Iris pigment epithelial cell (primary cell): Measurements from ENCODE around the gene GAK.

Source experiments
- DNase-seq: peaks from one replicate; pipeline ENCODE4 v3.0.0-alpha.2; 2011; ENCODE audit warnings: low read depth

Gene GAK

DNA sequence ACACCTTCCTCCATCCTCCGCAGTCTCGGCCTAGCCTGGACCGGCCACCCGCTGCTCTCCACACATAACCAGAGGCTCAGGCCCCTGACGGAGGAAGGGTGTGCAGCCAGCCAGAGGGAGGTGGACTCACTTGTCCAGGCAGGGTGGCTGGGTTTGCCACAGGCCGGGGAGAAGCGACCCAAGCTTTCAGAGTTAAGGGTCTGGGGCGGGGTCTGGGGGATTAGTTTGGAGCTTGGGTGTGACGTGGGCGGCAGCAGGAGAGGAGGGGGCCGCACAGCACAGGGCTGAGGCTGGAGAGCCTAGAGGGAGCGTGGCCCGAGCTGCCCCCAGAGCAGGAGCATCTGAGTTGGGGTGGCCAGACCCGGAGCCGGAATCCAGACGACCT, 83.8 kb downstream of the GAK start:
- DNase-seq = no peak

DNA sequence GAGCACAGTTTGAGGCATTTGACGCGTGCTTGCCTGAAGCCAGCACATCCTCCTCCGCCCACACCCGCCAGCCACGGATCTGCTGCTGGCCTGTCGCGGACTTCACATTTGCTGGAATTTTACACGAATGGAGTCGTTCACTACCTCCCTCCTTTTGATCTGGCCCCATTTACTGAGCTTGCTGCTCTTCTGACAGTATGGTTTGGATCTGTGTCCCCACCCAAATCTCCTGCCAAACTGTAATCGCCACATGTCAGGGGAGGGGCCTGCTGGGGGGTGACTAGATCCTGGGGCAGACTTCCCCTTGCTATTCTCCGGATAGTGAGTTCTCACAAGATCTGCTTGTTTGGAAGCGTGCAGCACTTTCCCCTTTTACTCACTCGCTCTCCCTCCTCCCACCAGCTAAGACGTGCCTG, 86.3 kb downstream of the GAK start:
- DNase-seq = peak; percentile 32

DNA sequence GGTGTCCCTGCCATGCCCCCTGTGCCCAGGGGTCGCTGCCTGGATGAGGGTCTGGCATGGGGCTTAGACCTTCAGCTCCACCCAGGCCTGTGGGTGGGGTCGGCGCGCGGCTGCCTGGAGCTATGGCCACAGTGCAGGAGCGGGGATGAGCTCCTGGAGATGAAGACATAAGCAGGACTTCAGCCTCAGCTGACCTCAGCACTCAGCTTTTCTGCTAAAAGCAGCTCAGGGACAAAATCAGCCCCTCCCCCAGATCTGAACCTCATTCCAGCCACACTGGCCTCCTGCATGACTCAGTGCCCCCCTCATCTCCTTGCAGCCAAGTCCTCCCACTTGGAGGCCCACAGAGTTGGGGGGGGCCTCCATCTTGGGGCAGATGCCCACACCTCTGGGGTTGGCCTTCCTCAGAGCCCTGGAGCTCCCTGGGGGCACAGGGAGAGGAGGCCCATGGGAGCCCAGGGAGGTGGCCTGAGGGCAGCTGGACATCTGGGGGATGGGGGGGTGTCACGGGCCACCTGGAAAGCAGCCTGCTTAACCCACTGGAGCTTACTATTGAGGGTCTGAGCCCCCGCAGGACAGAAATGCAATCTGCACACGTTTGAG, 86.8 kb downstream of the GAK start:
- DNase-seq = peak; percentile 58

DNA sequence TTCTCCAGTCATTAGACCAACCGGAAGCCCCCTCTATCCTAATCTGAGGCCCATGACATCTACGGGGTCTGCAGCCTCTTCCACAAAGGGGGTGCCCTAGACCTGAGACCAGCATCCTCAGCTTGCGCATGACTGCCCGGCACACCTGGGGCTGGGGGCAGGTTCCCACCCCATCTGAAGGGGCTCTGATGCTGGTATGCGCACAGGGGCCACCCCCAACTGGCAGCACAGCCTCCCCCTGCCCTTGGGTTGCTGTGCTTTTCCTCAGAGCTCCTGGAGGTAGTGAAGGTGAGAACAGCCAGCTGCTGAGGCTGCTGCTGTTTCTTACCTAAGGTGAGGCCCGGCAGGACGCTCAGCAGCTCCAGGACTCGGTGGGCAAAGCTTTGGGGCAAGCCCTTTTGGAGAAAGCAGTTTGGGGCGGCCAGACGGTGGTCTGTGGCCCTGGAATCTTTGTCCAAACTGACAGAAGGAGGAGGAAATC, 87.3 kb downstream of the GAK start:
- no peak for DNase-seq

DNA sequence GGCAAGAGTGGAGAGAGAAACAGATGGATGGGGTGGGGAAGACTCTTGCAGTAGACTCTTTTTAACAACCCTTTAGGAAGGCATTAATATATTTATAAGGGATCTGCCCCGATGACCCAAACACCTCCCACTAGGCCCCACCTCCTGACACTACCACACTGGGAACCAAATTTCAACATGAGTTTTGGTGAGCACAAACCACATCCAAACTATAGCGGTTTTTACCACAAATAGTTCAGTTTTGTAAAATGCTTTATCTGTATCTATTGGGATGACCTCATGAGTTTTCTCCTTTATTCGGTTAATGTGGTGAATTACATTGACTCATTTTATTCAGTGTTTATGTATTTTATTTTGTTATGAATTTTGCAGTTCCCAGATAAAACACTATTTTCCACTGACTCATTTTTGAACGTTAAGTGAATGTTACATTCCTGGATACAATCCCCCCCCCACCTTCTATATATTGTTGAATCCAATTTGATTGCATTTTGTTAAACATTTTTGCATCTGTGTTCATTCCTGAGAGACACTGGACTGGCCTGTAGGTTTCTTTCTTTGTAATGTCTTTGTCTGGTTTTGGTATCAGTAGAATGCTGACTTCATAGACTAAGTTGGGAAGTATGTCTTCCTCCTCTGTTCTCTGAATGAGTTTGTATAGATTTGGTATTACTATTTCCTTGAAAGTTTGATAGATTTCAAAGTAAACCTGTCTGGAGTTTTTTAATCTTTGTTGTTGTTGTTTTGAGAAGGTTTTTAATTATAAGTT, 92.3 kb downstream of the GAK start:
- no peak for DNase-seq

DNA sequence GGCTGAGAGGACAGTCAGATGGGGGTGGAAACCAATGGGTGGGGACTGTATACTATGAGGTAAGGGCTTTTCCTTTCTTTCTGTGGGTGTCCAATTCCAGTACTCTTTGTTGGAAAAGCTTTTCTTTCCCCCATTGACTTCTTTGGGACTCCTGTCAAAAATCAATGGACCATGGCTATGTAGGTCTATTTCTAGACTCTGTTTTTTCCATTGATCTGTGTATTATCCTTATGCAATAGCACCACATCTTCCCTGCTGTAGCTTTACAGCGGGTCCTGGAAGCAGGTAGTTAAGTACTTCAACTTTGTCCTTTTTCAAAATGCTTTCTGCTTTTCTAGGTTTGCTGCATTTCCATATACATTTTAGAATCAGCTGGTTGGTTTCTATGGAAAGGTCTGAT, 94.3 kb downstream of the GAK start:
- no peak for DNase-seq

DNA sequence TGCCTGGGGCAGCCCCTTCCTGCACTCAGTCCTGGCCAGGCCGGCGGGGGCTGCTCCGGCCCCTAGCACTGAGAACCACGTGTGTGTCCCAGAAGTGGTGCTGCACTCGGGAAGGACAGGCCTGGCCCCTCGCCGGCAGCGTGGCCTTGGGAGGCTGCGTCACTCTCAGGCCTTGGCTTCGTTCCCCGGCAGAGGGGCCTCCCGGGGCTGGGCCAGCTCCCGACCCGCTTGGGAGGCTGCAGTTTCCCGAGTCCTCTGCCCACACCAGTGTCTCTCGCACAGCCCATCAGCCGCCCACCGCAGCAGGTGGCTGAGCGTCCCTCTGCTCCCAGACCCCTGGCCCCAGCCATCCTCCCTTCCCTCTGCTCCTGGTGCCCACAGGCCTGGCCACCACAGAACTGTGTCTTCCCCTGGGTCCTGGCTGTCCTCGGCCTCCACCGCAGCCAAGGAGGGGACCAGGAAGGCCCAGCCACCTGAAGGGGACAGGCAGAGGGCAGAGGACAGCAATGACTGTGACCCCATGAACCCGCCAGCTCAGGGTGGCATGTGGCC, 95.3 kb downstream of the GAK start:
- no peak for DNase-seq

DNA sequence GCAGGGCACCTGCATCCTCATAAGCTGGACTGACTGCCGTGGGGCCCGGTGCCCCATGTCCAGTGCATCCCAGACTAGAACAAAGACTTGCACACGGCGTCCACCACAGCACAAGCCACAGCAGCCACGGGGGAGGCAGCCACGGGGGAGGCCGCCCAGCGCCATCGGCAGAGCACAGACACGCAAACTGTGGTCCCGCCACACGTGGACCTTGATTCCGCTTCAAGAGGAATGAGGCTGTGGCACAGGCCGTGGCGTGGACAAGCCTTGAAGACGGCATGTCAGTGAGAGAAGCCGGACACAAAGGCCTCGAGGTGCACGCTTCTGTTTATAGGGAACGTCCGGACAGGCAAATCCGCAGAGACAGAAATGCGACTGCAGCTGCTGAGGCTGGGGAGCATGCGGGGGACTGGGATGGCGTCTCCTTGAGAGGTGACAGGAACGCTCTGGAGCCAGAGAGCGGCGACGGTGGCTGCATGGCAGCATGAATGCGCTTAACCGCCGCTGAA, 96.1 kb downstream of the GAK start:
- DNase-seq = no peak

DNA sequence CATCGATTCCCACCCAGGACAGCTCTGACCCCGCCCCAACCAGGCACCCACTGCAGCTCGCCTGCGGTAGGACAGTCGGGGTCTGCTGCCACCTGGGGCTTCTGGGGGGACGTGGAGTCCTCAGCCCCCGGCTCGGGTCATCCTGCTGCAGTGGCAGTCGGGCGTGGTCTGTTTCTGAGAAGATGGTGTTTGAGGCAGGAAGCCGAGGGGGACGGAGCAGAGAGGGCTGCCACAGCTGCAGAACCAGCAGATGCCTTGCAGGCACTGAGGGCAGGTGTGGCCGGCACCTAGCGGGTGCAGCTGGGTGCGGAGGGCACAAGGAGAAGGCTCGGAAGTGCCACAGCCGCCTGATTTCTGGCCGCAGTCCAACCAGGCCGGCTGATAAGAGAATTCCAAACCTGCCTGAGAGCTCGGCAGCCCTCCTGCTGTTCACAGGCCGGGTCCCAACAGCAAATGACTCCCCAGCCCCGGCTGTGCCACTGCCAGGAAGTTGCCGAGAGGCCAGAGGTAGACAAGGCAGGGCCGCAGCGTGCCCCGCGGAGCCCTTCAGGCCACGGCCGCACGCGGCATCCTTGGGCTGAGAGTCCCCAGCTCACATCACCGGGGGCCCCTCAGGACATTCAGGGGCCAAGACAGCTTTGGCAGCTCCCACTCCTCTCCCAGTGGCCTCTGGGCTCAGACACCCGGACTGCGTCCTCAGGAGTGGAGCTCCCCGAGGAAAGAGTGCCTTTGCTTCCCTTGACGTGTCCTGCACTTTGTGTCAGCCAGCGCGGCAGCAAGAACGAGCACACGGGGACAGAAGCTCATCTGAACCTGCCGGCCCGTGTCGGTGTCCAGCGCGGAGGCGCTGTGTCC, 96.7 kb downstream of the GAK start:
- no peak for DNase-seq

DNA sequence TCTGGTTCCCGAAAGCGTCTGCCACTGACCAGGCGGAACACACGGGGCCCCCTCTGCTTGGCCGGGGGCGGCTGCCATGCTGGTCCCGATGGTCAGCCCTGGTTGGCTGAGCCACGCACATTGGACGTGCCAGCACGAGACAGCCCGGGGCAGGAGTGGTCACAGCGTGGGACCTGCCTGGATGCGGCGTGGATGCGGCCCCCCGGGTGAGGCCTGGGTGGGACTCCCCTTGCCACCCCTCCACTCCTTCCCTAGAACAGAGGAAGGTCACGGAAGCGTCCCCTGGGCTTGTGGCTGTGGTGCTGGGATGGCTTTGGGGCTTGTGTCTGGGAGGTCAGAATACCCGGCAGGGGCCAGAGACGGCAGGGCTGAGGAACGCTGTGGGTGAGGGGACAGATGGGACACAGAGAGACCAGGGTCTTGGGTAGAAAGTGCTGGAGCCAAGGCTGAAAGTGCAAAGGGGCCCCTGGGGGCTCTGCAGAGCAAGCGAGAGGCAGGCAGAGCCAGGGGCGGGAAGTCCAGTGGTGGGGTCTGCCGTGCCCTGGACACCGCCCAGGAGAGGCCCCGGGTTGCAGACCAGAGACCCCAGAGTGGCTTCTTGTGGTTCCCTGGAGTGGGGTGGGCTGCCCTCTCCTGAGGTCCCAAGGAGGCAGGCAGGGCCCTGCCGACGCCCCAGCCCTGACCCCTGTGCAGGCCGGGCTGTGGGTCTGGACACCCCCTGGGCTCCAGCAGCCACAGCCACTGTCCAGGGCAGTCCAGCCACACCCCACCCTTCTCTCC, 97.6 kb downstream of the GAK start:
- no peak for DNase-seq

DNA sequence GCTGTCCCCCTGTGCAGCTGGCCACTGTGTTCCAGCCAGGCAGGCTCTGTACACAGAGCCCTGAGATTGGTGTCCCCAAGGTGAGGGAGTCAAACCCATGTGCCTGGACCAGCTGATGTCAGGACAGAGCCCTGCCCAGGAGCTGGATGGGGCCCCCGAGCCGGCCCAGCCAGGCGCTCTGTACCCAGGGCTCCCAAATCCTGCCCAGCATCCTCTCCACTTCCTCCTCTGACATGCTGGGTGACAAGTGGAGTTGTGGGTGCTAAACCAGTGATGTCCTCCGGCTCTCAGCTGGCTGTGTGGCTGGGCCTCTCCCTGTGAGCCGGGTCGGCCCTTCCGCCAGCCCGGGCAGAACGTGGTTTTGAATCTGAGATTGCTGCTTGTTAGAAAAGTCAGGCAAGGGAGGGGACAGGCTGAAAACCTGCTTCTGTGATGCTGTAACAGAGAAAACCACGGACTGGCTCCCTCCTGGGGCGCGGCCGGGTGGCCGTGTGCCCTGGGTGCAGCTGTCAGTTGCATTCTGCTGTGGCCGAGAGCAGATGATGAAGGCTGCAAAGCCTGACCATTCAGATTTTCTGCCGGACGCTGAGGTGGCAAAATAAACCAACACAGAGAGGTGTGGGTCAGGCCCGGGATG, 98.3 kb downstream of the GAK start:
- no peak for DNase-seq

DNA sequence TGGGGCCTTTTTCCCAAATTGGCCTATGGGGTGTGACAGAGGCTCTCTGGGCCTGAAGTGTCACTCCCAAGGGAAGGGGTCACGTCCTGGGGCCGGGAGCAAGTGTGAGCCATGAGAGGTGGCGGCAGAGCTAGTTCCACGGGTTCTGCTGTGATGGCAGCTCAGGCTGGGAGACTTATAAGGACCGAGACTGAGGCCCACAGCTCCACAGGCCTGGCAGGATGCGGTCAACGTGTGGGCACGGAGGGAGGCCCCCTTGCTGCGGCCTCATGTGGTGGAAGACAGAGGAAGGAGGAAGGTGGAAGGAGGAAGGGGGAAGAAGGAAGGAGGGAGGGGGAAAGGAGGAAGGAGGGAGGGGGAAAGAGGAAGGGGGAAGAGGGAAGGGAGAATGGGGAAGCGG, 99.0 kb downstream of the GAK start:
- DNase-seq = no peak

DNA sequence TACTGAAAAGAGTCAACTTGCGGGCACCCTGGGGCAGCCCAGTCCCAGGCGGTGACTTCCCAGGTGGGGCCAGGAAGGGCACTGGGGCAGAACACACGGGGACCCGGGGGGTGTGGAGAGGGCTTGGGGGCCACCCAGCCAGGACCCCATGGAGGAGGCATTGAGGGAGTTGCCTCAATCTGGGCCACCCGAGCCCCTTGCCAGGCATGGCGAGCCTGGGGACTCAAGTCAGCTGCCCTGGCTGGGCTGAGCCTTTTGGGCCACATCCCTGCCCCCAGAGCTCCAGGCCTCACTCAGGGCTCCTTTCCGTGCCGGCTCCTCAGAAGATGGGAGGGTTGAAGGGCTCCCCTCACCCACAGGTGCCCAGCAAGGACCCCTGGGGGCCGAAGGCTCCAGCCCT, 99.6 kb downstream of the GAK start:
- no peak for DNase-seq

DNA sequence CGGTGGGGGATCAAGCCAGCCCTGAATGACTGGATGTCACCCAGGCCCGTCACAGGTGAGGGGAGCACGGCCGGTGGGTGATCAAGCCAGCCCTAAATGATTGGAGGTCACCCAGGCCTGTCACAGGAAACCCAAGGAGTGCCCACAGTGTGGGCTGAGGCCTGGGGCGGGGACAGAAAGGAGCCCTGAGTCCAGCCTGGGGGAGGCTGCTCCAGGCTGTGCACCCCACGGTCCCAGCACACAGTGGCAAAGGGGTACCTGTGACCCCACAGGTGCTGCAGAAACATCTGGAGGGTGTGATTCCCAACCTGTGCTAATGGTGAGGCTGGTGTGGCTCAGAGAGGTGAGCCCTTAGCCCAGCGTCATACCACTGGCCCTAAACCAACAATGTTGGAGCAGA, 100.0 kb downstream of the GAK start:
- DNase-seq = no peak

DNA sequence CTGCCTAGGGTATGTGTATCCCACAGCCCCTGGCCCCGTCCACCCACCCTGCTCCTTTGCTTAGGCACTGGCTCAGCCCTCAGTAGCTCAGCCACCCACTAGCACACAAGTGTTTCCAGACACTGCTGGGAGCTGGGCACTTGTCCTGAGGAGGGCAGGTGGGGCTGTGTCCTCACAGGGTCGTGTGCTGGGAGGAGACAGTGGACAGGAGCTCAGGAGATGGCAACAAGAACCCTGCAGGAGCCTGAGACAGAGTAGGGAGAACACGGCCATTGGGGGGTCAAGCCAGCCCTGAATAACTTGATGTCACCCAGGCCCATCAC, 100.7 kb downstream of the GAK start:
- DNase-seq = no peak

DNA sequence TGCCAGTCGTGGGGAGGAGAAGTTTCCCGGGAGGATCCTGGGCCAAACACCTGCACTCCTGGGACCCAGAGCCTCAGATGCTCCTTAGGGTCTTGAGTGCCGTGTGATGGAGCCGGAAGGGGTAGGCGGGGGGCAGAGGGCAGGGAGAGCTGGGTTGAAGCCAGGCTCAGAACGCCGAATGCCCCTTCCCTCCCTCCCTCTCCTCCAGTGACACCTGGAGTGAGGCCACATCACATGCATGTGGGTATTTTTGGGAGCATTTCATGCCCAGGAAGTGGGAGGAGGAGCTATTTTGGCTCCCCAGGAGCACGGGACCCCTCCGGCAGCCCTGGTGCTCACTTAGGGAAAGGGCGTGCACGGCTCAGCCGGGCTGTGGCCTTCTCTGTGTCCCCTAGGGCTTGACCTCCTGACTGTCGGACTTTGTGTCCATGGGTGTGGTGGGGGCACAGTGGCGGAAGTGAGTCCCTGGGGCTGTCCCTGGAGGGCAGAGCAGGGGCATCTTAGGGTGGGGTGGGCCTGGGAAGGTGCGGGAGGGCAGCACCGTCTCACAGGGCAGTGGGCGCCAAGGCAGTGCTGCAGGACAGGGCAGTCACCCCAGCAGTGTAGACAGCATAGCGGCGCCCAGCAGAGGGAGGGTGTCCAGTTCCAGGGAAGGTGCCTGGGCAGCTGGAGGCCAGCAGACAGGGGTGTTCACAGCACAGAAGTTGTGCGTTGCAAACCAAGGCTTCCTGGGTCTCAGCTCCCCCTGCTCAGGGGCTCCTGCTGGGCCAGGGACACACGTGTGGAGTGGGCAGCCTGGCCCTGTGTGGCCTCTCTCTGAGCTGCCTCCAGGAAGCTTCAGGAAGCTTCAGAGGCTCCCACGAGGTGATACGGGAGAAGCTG, 101.3 kb downstream of the GAK start:
- no peak for DNase-seq

DNA sequence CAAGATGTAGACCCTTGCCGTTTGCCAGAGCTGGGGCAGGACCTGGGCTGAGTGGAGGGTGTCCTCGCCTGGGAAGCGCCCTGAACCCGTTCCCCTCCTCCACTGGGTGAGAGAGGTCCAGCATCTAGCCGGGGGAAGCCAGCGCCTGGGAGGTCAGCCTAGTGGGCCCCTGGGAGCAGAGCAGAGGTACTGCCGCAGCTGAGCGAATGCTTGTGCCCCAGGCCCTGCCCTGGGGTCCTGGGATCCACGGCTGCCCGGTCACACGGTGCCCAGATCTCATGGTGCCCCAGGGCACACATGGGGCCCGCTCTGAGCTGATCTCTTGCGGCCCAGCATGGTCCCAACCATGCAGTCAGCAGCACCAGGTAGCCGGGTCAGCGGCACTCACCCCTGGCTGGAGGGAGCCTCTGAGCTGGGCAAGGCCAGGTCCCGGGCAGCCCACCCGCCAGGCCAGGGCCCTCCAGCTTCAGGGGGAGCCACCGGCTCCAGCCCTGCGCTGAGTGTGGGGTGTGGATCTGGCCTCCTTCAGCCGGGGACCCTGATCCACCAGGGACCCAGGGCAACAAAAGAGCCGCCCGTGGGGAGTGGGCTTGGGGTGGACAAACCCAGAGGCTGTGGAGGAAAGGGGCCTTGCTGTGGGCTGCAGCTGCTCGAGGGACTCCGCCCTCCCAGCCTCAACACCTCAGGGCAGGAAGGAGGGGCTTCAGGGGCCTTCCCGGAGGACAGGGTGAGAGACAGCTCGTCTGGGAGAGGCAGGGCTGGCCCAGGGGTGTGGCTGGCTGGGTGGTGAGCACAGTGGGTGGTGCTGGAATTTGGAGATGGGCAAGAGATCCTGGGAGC, 102.1 kb downstream of the GAK start:
- DNase-seq = no peak

DNA sequence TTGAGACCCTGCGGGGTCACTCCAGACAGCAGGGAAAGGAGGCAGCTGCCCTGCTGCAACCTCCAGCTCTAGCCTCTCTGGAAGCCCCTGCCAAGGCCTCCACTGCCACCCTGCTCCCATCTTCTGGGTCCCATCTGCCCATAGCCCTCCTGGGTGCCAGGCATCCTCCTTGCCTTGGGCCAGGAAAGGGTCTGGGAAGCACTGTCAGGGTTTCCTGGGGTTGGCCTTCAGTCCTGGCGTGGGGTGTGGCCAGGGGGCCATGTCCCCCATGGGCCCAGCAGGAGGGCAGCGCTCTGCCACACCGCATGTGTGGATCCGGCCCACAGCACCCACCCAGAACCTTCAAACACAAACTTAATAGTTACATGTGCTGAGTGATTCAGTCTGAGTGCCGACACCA, 102.8 kb downstream of the GAK start:
- DNase-seq = no peak

DNA sequence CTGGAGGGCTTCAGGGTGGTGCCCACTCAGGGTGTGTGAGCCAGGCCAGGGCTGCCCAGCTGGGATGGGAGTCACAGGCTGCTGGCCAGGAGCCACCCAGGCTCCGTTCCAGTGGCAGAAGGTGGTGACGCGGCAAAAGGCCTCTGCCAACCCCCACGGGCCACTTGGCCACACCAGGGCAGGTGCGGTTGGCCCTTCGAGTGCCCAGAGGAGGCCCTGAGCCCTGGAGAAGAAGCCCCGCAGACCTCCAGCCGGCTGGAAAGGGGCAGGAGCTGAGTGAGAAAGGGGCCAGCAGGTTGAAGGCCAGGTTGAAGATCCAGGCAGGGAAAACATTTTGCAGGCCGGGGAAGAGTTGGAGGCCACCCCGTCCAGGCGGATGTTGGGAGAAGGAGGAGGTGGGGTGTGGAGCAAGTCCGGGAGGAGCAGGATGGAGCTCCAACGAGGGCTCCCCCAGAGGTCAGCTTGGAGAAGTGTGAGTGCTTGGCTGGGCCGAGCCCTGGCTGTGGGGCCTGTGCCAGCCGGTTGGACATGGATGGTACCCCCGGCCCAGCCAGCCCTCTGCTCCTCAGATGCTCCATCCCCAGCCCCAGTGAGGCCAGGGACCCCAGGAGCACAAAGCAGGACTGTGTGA, 103.4 kb downstream of the GAK start:
- no peak for DNase-seq
